Right renal cortex interstitium (tissue), 3 donors: ENCODE measurements around the gene PPP1R1A. TPM values are rescaled to one million over a fixed set of nuclear protein-coding genes. Genes with fewer than 3 reads are reported as not detected.

ENCODE experiments used
- DNase-seq, 3 donors: peaks; one replicate each; pipeline ENCODE4 v3.0.0-alpha.2; 2013; ENCODE audit warnings: low read depth in 3 of 3, low spot score in 2 of 3
- polyA plus RNA-seq, 3 donors: library from polyadenylated mRNA; unstranded; fragments of 120-200 nt; gene quantifications; one replicate each; pipeline ENCODE4 v1.2.1, GENCODE V29; 2013; ENCODE audit not compliant: insufficient read length in 3 of 3

Gene PPP1R1A
- polyA plus RNA-seq, 3 donors = 47.1 to 58.2 (median 58.0) TPM

- DNase-seq = no peak
Measured at GRCh38 chr12:54578778-54579177, 9.7 kb downstream of the PPP1R1A start.

GRCh38 chr12:54572881-54573280 lies 15.6 kb downstream of the PPP1R1A start:
- no peak for DNase-seq

GRCh38 chr12:54571193-54572188 lies 17.0 kb downstream of the PPP1R1A start:
- no peak for DNase-seq

- no peak for DNase-seq
Measured at GRCh38 chr12:54569995-54570528, 18.4 kb downstream of the PPP1R1A start.

GRCh38 chr12:54569072-54569471 lies 19.4 kb downstream of the PPP1R1A start:
- DNase-seq = no peak

GRCh38 chr12:54566792-54567191 lies 21.7 kb downstream of the PPP1R1A start:
- DNase-seq = no peak

- DNase-seq = no peak
Measured at GRCh38 chr12:54565986-54566544, 22.4 kb downstream of the PPP1R1A start.

GRCh38 chr12:54565310-54565985 lies 23.0 kb downstream of the PPP1R1A start:
- DNase-seq = no peak

- no peak for DNase-seq
Measured at GRCh38 chr12:54564768-54565167, 23.7 kb downstream of the PPP1R1A start.

- DNase-seq = no peak
Measured at GRCh38 chr12:54563787-54564186, 24.7 kb downstream of the PPP1R1A start.

- DNase-seq = no peak
Measured at GRCh38 chr12:54562750-54563356, 25.6 kb downstream of the PPP1R1A start.

GRCh38 chr12:54561164-54561563 lies 27.3 kb downstream of the PPP1R1A start:
- DNase-seq = no peak

- peak in 2 of 3 donors; percentile 78 to 89 for DNase-seq
Measured at GRCh38 chr12:54560374-54560858, 28.0 kb downstream of the PPP1R1A start.

- no peak for DNase-seq
Measured at GRCh38 chr12:54558759-54559158, 29.7 kb downstream of the PPP1R1A start.

GRCh38 chr12:54558311-54558710 lies 30.1 kb downstream of the PPP1R1A start:
- DNase-seq = no peak

GRCh38 chr12:54555670-54556257 lies 32.7 kb downstream of the PPP1R1A start:
- no peak for DNase-seq

GRCh38 chr12:54549774-54550451 lies 38.5 kb downstream of the PPP1R1A start:
- DNase-seq = peak in 1 of 3 donors; percentile 32

GRCh38 chr12:54546511-54546910 lies 41.9 kb downstream of the PPP1R1A start:
- DNase-seq = no peak

- no peak for DNase-seq
Measured at GRCh38 chr12:54544743-54545142, 43.7 kb downstream of the PPP1R1A start.

- DNase-seq = no peak
Measured at GRCh38 chr12:54543526-54543925, 44.9 kb downstream of the PPP1R1A start.
